Thyroid gland (tissue), 4 donors: ENCODE data around the gene ZC3H15.

Source experiments
- CTCF ChIP-seq, 6 experiments: fragments of 200-600 bp in 3 of 6; fragments of 450-650 bp in 3 of 6; sonication (generic) in 3 of 6; IDR thresholded peaks; one replicate each; pipeline ENCODE4 v1.5.1; 2016 to 2019; ENCODE audit warnings: antibody characterized with exemption in 6 of 6, mild to moderate bottlenecking in 2 of 6, inconsistent platforms in 1 of 6, moderate library complexity in 1 of 6
- POLR2A ChIP-seq, 2 donors: fragments of 450-650 bp; IDR thresholded peaks; one replicate each; pipeline ENCODE4 v1.6.1; 2017; ENCODE audit warnings: antibody characterized with exemption in 2 of 2, mild to moderate bottlenecking in 2 of 2, moderate library complexity in 1 of 2

DNA sequence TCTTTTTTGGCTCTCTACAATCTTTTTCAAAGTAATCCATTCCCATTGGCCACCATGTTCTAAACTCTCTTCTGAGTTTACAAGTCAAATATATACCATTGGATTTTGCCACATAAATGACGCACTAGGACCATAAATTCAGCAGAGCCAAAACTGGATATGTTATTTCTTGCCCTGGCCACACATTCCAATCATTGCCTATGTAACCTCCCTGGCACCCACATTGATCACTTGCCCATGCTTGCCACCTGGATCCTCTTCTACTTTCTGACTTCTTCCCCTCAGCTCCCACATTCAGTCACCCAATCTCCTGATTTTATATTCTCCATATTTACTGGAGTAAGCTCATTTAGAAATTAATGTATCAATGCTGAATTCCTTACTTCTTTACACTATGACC, 5.1 kb upstream of the ZC3H15 start:
- TF ChIP-seq POLR2A (IDR thresholded peaks at IDR 0.05), result no peak
- TF ChIP-seq CTCF (IDR thresholded peaks at IDR 0.05), result no peak
